Measurements from ENCODE around the gene PSMD12. TPM values are rescaled to one million over a fixed set of nuclear protein-coding genes. Genes with fewer than 3 reads are reported as not detected.

Gene PSMD12
- total RNA-seq, 4 donors from 2014 or later = 23.6 to 52.4 (median 24.4) TPM

DNA sequence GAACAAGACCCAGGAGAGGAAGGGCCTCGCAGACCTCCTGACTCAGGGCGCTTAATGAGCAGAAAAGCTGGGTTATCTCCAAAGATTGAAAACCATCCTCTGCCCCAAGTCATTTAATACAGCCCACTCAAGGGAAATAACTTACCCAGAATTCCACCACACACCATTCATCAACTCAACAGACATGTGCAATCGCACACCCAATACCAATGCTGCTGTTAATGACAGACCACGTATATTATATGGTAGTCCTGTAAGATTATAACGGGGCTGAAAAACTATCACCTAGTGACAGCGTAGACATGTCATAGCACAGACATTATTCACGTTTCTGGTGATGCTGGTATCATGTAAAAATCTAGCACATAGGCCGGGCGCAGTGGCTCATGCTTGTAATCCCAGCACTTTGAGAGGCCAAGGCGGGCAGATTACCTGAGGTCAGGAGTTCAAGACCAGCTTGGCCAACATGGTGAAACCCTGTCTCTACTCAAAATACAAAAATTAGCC lies 68.9 kb downstream of the PSMD12 start:
- DNase-seq (ENCODE audit: low spot score) (no peak), ATAC-seq (ENCODE audit: low FRiP score) (no peak)
- TF ChIP-seq, protein P1, sequence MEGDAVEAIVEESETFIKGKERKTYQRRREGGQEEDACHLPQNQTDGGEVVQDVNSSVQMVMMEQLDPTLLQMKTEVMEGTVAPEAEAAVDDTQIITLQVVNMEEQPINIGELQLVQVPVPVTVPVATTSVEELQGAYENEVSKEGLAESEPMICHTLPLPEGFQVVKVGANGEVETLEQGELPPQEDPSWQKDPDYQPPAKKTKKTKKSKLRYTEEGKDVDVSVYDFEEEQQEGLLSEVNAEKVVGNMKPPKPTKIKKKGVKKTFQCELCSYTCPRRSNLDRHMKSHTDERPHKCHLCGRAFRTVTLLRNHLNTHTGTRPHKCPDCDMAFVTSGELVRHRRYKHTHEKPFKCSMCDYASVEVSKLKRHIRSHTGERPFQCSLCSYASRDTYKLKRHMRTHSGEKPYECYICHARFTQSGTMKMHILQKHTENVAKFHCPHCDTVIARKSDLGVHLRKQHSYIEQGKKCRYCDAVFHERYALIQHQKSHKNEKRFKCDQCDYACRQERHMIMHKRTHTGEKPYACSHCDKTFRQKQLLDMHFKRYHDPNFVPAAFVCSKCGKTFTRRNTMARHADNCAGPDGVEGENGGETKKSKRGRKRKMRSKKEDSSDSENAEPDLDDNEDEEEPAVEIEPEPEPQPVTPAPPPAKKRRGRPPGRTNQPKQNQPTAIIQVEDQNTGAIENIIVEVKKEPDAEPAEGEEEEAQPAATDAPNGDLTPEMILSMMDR (IDR thresholded peaks at IDR 0.05) = no peak

DNA sequence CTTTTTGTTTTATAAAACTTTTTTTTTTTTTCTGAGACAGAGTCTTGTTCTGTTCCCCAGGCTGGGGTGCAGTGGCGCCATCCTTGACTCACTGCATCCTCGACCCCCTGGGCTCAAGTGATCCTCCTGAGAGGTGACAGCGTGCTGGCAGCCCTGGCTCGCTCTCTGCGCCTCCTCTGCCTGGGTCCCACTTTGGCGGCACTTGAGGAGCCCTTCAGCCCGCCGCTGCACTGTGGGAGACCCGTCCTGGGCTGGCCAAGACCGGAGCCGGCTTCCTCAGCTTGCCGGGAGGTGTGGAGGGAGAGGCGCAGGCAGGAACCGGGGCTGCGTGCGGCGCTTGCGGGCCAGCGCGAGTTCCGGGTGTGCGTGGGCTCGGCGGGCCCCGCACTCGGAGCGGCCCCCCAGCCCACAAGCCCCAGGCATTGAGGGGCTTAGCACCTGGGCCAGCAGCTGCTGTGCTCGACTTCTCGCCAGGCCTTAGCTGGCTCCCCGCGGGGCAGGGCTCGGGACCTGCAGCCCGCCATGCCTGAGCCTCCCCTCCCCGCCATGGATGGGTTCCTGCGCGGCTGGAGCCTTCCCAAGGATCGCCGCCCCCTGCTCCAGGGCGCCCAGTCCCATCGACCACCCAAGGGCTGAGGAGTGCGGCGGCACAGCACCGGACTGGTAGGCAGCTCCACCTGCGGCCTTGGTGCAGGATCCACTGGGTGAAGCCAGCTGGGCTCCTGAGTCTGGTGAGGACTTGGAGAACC lies 71.8 kb downstream of the PSMD12 start:
- ATAC-seq (ENCODE audit: low FRiP score) (no peak), DNase-seq (ENCODE audit: low spot score) (no peak)
- TF ChIP-seq, protein P1 (IDR thresholded peaks at IDR 0.05) = no peak

DNA sequence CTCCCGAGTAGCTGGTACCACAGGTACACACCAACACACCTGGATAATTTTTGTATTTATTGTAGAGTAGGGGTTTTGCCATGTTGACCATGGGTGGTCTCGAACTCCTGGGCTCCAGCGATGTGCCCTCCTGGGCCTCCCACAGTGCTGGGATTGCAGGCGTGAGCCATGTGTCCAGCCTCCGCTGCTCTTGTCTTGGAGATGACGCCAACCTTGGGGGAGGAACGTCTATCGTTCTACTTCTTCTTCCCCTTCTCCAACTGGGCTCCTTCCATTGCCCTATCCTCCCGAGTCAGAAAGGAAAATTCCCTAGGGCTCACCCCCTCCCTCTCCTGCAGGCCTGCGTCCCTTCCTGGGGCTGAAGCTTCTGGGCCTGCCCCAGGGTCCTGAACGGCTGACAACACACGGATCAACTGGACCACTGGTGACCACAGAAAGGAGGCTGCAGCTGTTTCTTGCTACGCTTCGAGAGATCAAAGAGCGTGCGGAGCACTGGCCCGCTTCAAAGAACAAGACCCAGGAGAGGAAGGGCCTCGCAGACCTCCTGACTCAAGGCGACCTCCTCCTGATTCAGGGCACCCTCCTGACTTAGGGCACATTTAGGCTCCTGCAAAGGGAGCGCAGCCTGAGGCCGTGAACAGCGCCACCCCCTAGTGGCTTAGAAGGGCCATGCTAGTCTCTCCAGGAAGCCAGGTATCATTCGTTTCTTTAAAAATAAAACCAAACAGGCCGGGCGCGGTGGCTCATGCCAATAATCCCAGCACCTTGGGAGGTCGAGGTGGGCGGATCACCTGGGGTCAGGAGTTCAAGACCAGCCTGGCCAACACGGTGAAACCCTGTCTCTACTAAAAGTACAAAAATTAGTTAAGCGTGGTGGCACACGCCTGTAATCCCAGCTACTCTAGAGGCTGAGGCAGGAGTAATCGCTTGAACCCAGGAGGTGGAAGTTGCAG lies 72.8 kb downstream of the PSMD12 start:
- DNase-seq (ENCODE audit: low spot score) (peak; percentile 27), ATAC-seq (ENCODE audit: low FRiP score) (no peak)

DNA sequence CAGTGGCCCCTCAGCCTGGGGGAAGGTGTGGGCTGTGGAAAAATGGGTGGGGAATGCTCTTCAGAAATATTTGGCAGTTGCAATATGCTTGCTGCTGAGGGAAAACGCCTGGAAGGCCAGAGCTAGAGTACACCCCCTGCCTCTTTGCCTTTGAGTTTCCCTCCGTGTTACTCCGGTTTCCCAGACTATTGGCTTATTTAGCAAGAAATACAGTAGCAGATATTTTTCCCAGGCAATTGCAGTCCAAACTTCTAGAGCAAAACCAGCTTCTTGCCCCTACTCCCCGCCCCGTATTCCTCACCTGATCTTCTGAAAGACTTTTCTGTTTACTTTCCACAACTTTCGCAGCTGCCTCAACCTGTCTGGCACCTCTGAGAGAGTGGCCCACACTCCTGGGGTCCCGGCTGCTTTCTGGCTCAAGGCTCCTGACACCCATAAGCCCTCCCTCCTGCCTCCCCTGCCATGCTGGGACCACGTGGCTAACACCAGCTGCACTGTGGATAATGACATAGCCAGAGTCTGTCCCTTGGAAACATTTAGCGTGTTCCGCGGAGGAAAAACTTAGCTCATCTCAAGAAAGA lies 75.6 kb downstream of the PSMD12 start:
- ATAC-seq (ENCODE audit: low FRiP score) (no peak), DNase-seq (ENCODE audit: low spot score) (no peak)
- TF ChIP-seq, protein P1 (IDR thresholded peaks at IDR 0.05) = no peak

More for the DNA sequence above, 72.8 kb downstream of the PSMD12 start:
- TF ChIP-seq, protein P1 (IDR thresholded peaks at IDR 0.05) = peak in 1 of 3 donors; percentile 26

DNA sequence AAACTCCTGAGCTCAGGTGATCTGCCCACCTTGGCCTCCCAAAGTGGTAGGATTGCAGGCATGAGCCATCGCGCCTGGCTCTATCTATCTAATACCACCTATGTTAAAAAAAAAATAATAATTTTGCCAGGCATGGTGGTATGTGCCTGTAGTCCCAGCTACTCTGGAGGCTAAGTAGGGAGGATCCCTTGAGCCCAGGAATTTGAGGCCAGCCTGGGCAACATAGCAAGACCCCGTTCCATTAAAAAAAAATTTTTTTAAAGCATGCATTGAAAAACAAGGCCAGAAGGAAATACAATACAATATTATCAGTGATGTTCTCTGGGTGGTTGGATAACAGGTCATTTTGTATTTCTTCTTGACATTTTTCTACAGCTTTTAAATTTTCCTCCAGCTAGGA lies 76.1 kb downstream of the PSMD12 start:
- ATAC-seq (ENCODE audit: low FRiP score) = no peak
- no peak for DNase-seq (ENCODE audit: low spot score)
- TF ChIP-seq, protein P1 (IDR thresholded peaks at IDR 0.05) = no peak

DNA sequence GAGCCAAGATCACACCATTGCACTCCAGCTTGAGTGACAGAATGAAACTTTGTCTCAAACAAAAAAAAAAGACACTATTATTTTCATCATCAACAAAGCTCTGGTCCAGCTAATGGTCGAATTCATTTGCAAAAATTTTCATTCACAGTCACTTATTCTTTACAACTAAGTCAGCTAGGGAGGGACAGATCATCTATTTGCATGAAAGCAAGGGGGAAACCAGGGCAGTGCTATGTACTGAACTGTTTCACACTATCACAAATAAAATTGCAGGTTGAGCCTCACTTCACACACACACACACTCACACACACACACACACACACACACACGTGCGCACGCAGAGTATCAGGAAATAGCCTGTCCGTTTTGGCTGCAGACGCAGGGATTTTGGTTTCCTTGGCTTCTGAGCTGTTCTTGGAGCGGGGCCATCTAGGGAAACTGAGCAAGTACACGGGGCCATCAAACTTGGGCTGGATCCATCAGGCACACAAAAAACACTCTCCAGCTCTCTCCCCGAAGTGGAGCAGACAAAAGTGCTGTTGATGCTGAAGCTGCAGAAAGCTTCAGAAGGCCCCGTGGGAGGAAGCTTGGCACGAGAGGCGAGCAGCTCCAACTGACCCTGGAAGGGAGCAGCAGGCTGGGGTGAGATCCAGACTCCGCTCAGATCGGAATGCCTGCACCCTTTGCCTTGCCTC lies 77.0 kb downstream of the PSMD12 start:
- DNase-seq (ENCODE audit: low spot score) = no peak
- TF ChIP-seq, protein P1 (IDR thresholded peaks at IDR 0.05) = no peak
- peak; percentile 73 for ATAC-seq (ENCODE audit: low FRiP score)

Data from omental fat pad (tissue), 4 donors.